GM19099 (cell line): Measurements from ENCODE around the gene CAPN3.

ENCODE experiments used
- POLR2A ChIP-seq: IDR thresholded peaks from 3 replicates; pipeline ENCODE4 v1.6.1; 2011; ENCODE audit warnings: low read depth; ENCODE audit not compliant: insufficient read length; ENCODE audit errors: extremely low read depth

Gene CAPN3

DNA sequence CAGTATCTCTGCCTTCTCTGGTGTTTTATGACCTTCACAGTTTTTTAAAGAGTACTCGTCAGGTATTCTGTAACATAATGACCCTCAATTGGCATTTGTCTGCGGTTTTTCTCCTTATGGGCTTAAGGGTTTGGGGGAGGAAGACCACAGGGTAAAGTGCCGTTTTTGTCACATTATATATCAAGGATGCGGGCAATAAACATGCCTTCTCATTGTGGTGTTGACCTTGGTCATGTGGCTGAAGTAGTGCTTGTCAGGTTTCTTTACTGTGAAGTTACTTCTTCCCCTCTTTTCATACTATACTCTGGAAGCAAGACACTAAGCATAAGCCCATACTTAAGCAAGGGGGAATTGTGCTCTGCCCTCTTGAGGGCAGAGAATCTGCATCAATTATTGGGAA lies 16.6 kb downstream of the CAPN3 start:
- TF ChIP-seq POLR2A: no peak

DNA sequence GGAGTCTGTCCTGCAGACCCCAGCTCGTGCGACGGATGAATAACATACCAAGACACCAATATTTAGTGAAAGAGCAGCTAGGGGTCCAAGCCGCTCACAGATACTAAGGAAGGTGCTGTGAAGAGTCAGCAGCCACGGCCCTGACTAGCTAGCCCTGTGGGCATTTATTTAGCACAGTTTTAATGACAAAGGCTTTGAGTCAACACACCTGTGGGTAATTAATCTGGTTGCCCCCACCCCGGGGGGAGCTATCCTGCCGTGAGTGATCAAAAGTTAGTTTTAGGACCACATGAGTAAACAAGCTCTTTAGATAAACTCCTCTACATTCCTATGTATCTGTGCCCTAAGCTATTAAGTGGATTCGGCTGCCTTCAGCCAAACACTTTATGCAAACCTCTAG lies 18.7 kb downstream of the CAPN3 start:
- TF ChIP-seq POLR2A: no peak

DNA sequence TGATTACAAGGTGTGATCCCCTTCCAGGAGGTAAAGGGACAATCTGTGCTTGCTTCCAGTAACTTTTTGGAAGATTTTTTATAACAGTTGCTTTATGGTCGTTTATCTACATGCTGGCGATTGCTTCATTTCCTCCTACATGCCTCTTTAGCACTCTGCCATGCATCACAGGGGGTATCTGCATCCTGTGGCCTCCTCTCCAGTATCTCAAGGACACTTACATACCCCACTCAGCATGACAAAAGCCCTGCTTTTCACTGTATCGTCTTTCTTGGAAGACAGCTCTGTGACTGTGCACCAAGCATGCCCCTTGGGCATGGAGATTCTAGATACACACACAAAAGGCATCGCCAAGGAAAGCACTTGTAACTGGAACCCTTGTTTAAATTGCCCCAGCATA lies 25.3 kb downstream of the CAPN3 start:
- no peak for TF ChIP-seq POLR2A

DNA sequence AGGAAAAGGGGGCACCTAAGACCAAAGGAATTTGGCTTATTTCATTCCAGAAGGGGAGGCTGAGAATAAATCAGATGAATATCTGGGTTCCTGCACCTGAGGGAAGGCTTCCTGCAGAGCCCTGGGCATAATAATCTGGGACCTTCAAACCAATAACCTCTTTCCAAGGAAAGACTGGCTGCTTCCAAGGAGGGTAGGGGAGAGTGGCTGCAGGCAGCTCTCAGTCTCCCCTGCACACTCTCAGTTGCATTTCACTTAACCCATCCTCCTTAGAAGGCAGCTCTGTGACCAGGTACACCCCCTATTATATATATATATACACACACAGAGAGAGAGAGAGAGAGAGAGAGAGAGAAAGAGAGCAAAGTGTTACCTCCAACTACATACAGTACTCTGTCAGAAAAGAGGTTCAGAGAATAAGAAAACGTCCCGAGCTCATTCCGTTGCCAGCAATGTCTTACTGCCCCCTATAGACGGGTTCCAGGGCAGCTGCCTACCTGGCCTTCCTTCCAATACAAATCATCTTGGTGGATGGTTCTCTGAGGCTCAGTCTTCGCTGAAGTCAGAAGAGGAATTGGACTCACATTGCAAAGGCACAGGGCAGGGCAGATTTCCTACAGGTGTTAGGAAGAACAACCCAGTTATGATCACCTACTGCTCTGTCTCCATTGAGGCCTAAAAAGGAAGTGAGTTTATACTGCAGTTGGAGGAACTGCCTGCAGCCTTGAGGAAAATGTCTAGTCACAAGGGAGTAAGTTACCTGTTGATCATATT lies 26.1 kb downstream of the CAPN3 start:
- TF ChIP-seq POLR2A: no peak

DNA sequence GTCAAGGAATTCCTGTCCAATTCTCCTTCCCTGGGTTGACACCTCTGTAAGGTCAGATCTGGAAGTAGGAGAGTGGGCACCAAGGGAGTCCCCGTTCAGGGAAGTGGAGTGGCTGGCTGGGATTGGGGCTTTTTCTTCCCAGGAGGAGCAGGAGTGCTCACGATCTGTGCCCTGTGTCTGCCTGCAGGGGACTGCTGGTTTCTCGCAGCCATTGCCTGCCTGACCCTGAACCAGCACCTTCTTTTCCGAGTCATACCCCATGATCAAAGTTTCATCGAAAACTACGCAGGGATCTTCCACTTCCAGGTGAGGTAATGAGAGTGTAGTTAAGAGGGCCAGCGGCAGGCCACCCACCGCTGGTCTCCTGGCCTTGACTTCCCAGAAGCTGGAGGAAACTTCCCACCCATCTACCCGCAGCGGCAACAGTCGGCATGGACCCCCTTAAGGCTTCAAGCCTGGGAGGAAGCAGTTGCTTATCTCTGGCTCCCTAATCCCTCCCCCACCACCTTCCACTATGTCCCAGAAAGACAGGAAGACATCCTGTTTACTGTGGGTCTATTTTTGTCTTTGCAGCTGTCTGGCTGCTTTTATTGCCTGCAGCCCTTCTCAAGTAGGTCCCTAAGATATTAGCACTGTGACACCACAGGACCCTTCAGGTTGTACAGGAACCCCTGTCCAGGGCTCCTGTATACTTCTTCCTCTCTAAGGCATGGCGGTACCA lies 26.8 kb downstream of the CAPN3 start:
- TF ChIP-seq POLR2A: no peak

DNA sequence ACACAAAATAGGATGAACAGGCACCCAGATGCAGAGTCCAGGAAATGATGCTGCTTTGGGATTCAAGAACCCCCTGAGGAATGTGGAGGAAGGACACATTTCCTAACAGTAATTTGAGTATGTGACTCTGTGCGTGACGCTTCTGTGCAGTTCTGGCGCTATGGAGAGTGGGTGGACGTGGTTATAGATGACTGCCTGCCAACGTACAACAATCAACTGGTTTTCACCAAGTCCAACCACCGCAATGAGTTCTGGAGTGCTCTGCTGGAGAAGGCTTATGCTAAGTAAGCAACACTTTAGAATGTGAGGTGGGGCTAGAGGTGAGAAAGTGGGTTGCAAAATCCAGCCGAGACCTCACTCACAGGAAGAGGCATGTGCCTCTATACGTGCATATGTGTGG lies 28.3 kb downstream of the CAPN3 start:
- no peak for TF ChIP-seq POLR2A

DNA sequence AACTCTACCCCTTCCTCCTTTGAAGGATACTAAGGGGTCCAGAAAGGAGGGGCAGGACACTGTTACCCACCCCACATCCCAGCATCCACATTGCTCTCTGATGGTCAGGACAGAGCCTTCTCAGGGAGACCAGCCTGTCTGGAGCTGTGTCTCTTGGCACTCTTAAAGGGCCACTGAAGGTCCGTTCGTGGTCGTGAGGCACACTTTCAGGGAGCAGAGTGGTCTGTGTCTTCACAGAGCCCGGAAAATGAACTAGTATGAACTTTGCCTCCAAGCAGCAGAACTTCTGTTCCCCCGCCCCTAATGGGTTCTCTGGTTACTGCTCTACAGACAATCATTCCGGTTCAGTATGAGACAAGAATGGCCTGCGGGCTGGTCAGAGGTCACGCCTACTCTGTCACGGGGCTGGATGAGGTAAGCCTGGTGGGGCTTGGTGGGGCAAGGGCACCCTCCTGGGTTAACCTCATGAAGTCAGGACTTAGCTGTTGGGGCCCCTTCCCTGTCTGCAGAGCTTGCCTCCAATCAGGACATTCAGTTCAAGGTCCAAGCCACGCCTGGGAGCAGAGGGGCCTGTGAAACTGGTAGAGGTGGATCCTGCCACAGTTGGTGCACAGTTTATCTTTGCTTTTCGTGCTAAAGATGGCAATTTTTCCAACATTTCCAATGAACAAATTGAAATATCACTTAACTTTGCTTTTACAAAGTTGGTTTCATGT lies 33.2 kb downstream of the CAPN3 start:
- TF ChIP-seq POLR2A: no peak

DNA sequence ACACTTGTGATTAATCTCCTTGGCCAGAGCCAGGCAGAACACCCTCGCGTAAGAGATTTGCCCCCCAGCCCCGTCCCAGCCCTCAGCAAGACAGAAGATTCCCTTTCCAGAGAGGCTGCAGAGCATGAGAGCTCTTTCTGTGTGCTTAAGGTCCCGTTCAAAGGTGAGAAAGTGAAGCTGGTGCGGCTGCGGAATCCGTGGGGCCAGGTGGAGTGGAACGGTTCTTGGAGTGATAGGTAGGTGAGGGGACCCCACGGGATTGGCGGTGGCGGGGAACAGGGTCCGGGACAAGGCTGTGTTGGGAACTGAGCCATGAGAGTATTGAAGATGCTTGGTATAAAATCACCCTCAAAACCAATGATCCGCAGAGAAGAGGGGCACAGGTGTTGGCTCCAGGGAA lies 34.8 kb downstream of the CAPN3 start:
- no peak for TF ChIP-seq POLR2A

DNA sequence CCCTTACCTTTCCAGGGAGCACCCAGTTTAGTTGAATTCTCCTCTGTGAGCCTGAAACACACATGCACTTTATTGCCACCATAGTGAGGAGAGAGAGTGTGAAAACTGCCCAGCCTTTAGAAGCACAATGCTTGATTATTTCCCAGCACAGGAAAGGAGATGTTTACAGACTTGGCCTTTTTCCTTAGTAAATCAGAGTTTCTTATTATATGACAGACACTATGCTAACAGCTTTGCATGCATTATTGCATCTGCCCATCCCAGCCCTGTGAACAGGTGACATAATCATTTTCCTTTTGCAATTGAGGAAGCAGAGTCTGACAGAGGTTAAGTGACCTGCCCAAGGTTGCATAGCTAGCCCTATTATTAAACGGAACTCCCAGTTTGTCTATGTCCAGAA lies 36.5 kb downstream of the CAPN3 start:
- TF ChIP-seq POLR2A: no peak

DNA sequence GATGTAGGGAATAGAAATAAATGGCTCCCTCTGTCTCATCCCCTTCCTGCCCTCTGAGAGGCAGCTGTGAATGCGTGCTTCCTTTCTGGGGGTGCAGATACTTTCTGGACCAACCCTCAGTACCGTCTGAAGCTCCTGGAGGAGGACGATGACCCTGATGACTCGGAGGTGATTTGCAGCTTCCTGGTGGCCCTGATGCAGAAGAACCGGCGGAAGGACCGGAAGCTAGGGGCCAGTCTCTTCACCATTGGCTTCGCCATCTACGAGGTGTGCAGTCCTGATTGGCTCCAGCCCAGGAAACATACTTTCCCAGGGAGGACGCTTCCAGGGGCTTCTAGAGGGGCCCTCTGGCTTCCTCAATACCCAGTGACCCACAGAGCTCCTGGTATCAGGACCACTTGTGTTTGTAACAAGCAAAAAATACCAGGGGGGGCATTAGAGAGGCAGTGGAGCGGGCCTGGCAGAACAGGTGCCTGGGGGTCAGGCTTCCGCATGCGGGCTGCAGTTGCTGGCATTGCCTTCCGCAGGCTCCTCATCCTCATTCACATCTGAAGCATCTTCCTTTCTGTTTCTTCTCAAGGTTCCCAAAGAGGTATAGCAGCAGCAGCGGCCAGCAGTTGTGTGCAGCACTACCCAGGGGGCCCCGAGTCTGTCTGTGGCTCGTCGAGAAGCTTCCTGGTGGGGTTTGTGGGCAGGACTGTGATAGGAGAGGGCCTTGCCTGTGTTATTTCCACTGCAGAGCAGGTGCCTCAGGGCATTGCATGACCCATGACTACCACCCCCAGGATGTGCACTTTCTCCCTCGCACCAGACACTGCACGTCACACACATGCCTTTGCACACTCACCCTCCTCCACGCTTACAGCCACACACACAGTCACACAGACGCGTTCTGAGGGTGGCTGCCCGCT lies 42.5 kb downstream of the CAPN3 start:
- no peak for TF ChIP-seq POLR2A

DNA sequence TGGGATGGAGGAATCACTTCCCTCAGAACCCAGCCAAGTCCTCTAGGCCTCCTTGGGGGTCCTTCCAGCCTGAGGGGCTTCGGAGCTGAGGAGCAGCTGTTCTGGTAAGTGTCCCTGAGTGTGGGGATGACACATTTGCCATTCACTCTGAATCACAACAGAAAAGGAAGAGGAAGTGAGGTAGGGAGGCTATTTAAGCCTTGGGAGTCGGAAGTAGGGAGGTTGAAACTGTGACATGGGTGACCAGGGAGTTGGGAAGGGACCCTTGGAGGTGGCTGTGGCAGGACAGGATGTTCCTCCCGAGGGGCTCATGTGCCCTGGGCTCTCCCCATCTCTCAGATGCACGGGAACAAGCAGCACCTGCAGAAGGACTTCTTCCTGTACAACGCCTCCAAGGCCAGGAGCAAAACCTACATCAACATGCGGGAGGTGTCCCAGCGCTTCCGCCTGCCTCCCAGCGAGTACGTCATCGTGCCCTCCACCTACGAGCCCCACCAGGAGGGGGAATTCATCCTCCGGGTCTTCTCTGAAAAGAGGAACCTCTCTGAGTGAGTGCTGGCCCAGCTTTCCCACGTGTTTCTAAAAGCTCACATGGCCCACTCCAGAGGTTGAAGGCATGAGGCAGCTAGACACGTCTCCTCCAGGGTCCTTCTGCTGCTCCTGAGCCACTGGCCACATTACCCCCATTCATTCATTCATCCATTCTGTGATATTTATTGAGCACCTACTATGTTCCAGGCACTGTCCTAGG lies 43.3 kb downstream of the CAPN3 start:
- no peak for TF ChIP-seq POLR2A

DNA sequence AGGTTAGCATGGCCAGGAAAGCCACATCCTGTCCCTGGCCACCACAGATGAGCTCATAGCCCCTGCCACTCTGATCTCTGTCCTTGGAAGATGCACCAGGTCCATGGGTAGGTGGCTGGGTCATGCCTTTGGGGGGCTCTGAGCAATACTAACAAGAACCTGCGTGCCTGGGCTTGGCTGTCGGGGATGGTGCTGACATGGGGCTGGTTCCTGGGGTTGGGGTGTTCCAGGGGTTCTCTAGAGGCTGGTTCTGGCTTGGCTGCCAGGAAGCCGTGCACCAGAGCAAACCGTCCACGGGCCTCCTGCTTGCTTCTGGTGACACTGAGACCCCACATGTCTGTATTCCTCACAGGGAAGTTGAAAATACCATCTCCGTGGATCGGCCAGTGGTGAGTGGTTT lies 44.1 kb downstream of the CAPN3 start:
- TF ChIP-seq POLR2A: no peak

DNA sequence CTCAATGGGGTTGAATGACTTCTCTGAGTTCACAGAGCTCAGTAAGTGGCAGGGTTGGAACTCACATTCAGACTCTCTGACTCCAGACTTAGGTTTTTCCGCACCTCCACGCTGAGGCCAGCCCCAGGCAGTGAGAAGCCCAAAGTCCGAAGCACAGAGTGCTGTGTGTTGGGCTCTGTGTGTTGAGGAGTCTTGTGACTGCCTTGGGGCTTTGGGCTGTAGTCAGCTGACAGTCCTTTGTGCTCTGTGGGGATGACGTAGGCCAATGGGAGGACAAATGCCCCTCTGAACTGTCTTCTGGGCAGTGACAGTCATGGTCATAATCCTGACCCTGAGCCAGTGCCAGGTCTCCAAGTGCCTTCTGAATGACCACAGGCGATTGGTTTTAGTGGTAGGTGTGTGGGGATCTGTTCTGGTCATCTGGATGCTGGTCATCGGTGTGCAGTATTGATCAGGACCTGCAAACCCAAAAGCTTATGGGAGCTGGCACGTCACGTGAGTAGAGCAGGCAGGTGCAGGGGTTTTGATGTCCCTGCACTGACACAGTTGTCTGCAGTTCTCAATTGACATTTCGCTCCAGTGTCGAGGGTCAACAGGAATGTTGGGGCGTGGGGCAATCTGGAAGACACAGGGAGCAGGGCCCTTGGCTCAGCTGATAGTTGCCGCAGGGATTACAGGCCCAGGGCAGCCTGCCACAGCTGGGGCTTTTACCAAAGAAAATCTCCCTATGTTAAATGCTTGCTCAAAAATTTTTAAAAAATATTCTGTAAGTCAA lies 45.3 kb downstream of the CAPN3 start:
- no peak for TF ChIP-seq POLR2A

DNA sequence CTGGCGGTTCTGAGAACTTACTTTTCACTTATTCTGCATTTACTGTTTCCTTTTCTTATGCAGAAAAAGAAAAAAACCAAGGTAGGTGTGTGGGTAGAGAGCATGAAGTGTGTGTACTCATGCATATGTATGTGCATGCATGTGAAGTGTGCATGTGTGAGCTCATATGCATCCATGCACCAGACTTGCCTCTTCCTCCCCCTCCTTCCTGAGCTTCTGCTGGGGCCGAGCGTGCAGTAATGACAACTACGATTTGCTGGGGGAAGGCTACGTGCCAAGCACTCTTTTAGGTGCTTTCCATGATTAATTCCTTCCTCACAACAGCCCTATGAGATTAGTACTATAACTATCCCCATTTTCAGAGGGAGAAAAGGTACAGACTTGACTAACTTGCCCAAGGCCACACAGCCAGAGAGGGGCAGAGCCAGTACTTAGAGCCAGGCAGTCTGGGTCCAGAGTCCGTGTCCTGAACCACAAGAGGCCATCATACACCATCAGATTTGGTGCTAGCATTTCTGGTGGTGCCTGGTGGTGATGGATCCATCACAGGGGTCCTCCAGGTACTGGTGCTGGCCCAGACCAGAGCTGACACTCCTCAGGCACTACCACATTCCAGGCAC lies 46.7 kb downstream of the CAPN3 start:
- no peak for TF ChIP-seq POLR2A

DNA sequence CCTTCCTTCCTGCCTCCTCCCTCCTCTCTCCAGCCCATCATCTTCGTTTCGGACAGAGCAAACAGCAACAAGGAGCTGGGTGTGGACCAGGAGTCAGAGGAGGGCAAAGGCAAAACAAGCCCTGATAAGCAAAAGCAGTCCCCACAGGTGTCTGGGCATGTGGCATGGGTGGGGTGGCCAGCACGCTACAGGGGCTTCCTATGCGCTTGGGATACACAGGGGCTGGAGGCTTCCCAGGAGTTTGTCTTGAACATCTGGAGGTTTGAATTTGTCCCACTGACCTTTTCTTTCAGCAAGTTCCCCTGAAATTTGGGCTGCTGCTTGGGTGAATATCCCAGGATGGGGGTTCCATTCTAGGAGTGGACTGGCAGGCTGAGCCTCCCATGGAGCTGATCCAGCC lies 48.9 kb downstream of the CAPN3 start:
- no peak for TF ChIP-seq POLR2A
